HL-60/S4 treated with phorbol 12-myristate 13-acetate at 8.2 ng/mL for 4 days and 3 days (cell line): Measurements from ENCODE around the gene FGF21.

Experiments used
- in situ Hi-C: fragments of 300-500 bp; cut with MboI; formaldehyde crosslinking; loops from 2 replicates; pipeline ENCODE4 v1.15.0; 2022; ENCODE audit warnings: low sequenced_read_pairs

Gene FGF21

GRCh38 chr19:48728911-48729664, 26.2 kb upstream of the FGF21 start:
- in situ Hi-C loops: no loop called here

DNA sequence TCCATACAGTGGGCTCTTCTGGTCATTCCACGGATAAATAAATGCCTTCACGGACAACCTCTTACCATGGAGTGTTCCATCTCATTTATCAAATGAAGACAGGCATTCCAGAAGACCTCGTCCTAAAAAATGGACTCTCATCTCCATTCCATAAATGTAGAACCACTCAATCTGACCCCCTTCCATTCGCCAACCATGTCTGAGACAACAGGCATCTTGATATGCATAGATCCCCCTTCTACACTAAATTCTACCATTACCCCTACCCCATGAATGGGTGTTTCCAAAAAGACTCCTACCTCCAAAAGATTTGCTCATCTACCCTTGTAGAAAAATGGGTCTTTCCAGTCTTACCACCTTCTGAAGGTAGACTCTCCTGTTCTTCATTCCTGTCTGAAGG, 23.9 kb upstream of the FGF21 start:
- in situ Hi-C loops: no loop called here

GRCh38 chr19:48734625-48735024, 20.7 kb upstream of the FGF21 start:
- in situ Hi-C loops: no loop called here

GRCh38 chr19:48735031-48735615, 20.2 kb upstream of the FGF21 start:
- in situ Hi-C loops: no loop called here

GRCh38 chr19:48737360-48737998, 17.8 kb upstream of the FGF21 start:
- in situ Hi-C loops: no loop called here

DNA sequence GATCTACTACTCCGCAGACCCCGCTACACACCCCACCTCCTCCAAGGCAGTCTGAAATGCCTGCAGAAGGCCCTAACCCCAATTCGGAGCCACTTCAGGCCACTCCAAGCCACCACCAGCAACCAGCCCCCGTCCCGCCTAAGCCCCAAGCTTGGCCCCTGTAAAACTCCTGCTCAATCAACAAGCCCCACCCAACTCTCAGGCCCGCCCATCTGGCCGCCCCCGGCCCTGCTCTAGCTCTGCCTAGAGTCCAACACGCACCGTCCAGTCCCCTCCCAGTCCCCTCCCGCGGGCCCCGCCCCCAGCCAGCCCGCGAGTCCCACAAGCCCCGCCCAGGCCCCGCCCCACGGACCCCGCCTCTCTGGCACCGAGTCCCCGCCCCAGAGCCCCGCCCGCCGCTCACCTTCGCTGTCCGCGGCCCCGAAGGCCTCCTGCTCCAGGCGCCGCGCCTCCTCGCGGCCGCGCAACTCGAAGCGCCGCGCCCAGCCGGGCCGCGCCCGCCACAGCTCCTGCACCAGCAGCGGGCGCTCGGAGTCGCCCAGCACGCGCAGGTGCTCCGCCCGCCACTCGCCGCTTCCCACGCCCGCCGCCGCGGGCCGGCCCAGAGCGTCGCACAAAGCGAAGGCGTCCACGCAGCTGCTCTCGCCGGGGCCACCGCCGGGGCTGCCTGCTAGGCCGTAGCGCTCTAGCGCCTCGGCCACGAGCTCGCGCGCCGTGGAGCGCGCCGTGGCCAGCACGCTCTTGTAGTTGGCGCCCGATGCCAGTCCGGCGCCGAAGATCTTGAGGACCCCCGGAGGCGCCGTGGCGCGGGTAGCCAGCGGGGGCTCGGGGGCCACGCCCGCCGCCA, 16.5 kb upstream of the FGF21 start:
- in situ Hi-C loops: no loop called here

- in situ Hi-C loops: no loop called here
Measured at GRCh38 chr19:48739404-48740163, 15.7 kb upstream of the FGF21 start.

- in situ Hi-C loops: no loop called here
Measured at GRCh38 chr19:48740164-48740972, 15.0 kb upstream of the FGF21 start, which contains the start of gene RASIP1. TSS of gene RASIP1 (minus strand) at chr19:48740610. CDS start at chr19:48740282, 328 bp downstream.

DNA sequence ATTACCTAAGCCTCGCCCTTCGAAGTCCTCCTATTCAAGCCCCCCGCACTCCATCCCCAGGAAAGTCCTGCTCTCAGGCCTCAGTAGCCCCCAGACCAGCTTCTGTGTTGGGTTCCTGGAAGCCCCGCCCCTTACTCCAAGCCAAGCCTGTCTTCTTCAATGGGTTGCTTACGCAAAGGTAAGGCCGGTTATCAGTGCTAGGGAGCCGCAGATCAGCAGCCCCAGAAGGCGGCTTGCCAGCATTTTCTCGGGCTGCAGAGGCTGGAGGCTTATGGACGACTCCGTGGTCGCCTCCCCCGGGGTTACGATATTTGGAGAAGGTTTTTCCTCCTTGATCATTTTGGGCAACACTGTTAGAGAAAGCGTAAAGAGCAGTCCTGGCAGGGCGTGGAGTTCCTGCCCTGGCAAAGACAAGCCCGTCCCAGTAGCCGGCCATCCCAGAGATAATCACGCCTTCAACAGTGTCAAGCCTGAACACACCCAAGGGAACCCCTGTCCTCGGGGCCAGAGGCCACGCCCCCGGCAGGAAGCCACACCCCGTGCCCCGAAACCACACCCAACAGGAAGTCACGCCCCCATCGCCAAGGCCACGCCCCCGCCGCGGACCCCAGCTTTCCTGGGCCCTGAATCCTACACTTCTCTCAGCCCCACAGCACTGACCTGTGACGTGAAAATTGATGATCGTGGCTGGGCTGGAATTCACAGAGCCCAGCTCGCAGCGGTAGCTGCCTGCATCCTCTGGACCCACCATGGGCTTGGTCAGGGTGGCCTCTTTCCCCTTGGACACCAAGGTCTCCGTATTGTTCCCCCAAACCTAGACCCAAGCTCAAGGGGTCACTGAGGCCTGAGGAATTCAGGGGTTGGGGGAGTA, 14.0 kb upstream of the FGF21 start:
- in situ Hi-C loops: no loop called here

DNA sequence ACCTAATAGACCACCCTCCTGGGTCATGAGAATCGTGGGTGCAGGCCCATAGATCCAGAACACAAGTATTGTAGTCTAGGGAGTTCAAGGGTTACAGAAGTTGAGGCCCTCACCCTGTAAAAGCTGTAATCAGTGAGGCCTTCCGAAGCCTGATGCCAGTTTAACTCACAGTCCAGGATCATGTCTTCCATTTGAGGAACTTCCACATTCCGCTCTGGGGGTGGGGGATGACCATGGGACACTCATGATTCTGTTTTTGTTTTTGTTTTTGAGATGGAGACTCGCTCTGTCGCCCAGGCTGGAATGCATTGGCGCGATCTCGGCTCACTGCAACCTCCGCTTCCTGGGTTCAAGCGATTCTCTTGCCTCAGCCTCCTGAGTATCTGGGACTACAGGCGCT, 13.2 kb upstream of the FGF21 start:
- in situ Hi-C loops: no loop called here

DNA sequence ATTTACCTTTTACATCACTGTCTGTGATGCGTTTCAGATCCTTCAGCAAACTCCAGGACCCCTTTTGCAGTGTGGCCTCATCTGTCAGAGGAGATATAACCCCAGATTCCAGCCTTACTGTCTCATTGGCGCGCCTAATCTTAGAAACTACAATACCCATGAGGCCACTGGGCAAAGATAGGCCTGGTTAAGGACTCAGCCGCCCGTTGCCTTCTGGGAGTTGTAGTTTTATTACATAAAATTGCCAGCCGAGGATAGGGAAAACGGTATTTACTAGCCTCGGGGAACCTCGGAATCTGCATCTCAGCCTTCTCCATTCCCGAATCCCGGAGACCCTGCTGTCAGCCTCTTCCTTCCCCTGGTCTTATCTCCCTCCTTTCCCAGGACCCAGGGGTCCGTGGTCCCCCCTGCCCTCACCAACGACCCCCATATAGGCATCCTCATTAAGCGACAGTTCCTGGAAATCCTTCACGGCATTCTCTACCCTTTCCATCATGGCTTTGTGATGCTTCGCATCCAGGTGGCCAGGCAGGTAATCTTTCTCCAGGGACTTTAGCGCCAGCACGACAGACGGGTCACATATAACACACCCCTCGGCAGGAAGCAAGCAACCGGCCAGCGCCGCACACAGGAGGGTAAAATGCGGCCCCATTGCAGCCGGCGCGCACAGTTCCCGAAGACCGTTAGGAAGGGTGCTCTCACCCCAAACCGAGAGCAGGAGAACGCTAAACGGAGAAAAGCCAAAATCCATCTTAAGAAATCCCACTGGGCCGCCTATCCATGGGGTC, 9.9 kb upstream of the FGF21 start:
- in situ Hi-C loops: no loop called here

GRCh38 chr19:48746110-48746509, 9.2 kb upstream of the FGF21 start:
- in situ Hi-C loops: no loop called here

DNA sequence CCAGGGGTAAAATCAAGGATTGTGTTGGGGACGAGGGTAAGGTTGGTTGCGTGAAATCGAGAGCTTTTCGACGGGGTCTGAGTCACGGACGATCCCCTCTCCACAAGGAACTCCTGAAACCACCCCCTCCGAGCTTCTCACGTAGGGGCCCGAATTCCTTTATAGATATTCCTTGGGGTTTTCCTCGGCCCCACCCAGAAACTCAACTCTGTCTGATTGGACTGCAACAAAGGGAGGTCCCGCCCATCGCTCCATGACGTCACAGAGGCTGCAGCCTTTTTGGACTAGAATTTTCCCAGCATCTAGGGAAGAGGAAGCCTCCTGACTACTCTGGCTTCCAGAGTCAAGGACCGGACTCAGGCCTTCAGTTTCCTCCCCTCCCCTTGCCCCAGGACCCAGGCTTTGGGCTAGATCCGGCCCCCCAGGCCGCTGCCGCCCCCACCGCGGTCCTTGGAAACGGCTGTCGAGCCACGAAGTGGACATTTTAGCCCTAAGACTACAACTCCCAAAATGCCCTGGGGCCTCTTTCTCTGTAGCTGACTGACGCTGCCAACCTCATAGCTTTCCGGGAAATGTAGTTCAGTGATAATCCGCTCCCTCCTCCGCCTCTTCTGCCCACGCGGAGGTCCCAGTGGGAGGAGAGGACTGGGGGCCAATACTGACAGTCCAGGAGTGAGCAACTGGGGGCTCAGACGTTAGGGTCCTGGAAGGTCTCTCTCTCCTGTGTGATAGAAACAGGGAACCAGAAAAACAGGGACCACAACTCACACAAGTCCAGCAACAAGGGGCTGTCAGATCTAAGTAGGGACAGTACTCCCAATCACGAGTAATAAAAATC, 8.4 kb upstream of the FGF21 start, which contains the start of gene IZUMO1:
Gene IZUMO1 (minus strand): TSS at position 172 of the 838 bp plus-strand sequence. CDS start 1,050 bp downstream, outside the sequence.
- in situ Hi-C loops: no loop called here

DNA sequence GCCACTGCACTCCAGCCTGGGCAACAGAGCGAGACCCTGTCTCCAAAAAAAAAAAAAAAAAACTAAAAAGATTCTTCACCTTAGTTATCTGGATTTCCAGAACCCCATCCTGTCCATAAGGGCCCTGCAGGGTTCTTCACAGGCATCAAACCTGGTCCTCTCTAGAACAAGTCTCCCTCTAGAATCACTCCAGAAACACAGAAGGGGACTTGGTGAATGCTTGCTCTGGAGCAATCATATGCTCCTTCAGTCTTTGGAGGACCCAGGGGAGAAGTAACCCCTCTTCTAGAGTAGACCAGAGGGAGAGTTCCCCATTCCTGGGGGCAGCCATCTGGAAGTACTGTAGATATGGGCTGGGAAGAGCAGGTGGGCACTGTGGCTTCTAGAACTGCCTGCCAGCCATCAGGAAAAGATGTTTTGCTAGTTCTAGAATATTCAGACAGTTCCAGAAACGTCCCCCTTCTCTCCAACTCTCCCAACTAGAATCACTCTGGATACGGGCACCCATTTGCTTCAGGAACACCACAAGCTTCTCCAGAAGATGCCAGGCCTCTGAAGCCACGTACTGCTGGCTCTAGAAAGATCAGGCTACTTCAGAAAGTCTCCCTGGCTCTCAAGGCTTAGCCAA, 5.6 kb upstream of the FGF21 start:
- in situ Hi-C loops: no loop called here

DNA sequence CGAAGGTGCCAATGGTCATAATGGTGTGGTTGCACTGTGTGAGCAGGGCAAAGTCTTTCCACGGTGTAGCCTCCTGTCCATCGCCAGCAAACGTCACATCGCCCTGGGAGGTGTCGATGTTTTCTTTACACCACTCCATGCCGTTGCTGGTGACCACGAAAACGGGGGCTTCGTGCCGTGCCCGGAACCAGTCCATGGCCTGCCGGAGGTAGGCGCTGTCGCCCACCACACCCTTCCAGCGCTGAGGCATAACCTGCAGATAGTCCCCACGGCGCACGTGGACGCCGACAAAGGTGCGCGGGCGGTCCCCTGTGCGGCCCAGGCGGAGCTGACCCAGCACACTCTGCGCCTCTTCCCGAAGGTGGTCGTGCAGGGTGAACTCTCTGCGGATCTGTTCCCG, 5.0 kb upstream of the FGF21 start:
- in situ Hi-C loops: no loop called here

GRCh38 chr19:48750771-48751504, 4.4 kb upstream of the FGF21 start:
- in situ Hi-C loops: no loop called here
